GM19240 (cell line): ENCODE data around the gene SLC25A26.

Experiments
- DNase-seq: peaks from one replicate; pipeline ENCODE4 v3.0.0; 2011; ENCODE audit warnings: low spot score; ENCODE audit not compliant: insufficient read length

Gene SLC25A26

GRCh38 chr3:66394019-66394752 lies 173.4 kb downstream of the SLC25A26 start:
- peak; percentile 71 for DNase-seq

- DNase-seq: no peak
These were observed 174.0 kb downstream of the SLC25A26 start for GRCh38 chr3:66394753-66395249.

- DNase-seq: no peak
These were observed 174.8 kb downstream of the SLC25A26 start for GRCh38 chr3:66395635-66396034.

DNA sequence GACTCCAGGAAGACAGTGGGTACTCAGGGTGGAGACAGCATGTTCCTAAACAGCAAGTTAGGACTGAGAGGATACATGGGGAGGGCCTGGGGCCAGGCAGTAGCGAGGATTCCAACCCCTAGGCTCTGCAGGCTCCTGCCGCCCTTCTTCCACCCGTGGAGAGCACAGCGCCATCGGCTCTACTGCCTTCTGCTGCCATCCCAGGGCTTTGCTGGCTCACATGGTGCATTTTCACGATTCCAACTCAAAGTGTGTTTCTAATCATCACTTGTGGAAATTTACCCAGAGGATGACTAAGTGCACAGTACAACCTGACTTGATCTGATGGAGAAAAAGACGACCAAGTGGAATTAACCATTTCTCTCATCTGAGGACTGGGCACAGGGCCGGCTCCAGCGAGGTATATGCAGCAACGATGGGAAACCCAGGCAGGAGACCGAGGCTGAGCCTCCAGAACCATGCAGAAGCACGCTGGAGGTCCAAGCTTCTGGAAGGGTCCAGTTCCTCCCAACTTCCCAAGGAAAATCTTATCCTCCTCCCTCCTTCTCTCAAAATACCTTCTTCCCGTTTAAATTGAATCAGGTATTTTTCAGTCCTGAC lies 175.5 kb downstream of the SLC25A26 start:
- no peak for DNase-seq

- DNase-seq: no peak
These were observed 176.1 kb downstream of the SLC25A26 start for GRCh38 chr3:66396888-66397287.

DNA sequence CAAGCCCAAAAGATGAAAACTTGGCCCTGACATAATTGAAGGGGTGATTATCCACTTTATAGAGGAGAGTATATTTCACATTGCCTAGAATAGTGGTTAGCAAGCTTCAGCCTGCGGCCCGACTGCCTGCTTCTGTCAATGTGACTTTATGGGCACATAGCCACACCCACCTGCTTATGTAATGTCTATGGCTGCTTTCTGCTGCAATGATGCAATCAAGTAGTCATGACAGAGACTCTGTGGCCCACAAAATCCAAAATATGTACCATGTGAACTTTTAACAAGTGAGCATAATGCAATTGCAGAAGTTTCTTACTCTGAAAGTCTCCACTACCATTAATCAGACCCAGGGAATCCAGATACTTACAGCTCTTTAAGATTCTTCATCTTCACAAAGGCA lies 176.9 kb downstream of the SLC25A26 start:
- no peak for DNase-seq

DNA sequence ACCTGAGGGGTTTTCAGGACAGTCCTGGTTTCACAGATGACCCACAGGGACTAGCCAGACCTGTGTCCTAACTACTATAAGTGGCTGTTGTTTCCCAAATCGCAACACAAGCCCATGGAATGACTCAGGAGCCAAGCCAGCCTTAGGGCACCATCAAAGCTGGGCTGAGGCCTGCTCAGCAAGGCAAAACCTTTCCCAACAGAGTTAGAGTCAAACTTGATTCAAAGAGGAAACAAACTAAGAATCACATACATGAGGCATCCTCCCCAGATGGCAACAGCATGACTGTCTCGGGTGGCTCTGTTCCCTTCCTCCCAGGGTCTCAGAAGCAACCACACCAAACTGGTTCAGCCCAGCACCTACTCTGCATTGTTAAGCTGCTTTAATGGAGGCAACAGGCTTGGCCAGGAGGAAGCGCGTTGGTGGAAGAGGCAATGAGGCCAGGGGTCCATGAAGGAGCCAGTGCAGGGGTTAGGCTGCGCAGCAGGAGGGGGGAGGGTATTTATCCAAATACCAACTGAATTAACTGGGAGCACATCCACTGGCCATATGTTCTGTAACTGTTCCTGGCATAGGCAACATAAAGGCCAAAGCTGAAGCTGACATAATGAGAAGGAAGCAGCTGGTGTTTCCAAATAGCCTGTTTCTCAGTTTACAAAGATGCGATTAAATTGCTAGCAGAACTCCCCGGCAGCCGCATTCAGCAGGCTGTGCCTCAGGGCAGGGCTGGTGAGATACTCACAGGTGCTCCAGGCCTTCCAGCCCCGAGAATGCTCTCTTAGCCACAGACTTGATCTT lies 177.6 kb downstream of the SLC25A26 start:
- DNase-seq: no peak

- DNase-seq: no peak
These were observed 178.9 kb downstream of the SLC25A26 start for GRCh38 chr3:66399529-66400232.

- no peak for DNase-seq
These were observed 179.8 kb downstream of the SLC25A26 start for GRCh38 chr3:66400411-66401156.

DNA sequence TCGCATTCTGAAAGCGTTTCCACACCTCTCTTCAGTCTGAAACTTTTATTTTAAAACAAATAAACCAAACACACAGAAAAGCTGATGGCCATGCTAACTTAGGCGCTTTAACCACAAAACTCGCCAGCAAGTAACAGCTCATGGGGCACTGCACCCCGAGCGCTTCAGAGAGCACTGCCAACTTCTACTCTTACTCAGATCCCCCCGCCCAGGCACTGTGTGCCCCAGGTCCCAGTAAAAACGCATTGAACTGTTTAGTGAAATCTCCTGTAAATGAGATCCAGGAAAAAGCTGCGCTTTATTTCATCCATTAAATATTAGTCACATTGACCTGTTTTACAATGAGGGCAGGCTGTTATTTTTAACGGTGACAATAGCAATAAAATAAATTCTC lies 180.4 kb downstream of the SLC25A26 start:
- no peak for DNase-seq

DNA sequence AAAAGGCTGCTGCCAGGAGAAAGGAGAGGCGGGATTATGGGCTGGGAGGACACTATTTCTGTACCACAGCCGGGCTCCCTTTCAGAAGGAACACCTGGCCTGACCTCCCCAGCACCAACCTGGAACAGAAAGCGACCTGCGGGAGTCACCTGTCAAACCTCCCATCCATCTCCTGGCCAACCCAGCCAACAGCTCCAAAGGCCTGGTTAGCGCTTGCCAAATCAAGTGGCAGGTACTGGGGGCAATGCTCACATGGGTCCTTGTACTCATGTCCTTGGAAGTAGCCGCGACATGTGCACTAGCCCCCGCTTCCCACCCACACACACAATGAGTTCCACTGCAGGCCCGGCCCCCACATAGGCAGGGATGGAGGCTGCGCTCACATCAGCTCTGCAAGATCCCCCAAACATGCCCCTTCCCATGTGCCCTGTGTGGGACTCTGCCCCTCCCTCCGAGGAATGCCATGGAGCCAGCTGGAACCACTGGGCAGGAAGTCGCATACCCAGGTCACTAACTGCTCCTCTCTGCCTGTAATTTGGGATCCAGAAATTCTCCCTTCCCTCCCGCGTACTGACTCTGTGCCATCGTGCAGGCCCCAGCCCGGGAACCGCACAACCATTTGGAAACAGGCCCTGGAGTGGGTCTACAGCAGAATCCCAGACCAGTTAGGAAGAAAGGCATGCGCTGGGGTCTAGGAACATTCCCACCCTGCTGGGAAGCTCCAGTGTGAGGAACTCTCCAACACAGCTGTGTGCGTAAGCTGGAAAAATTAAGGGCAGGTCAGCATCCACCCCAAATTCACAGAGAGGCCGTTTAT lies 181.1 kb downstream of the SLC25A26 start:
- no peak for DNase-seq

DNA sequence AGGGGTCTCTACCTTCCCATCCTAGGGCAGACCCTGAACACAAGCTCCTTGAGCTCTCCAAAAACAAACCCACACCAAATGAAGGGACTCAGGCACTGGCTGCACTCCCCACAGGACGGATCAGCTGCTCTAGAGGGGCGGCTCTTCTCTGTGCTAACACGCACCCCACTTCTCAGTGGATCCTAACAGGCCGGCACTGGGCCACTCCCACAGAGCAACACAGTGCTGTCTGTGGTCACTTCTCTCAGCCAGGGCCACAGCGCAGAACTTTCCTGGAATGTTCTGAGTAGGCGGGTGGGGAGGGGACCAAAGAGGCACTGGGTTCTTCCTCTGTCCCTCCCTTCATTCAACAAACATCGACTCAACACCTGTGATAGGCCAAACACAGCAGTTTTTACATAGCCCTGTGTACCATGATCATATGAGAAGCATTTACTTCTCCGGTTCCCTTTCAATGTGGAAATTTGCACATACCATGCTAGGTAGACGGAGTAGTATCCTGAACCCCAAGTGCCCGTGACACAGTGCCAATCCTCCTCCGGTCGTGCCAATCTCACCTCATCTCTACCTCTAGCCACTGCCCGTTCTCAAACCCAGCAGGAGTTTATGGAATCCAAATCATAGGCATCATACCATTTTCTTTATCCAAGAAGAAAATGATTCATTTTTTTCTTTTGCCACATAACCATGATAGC lies 181.9 kb downstream of the SLC25A26 start:
- DNase-seq: no peak

- DNase-seq: no peak
These were observed 182.7 kb downstream of the SLC25A26 start for GRCh38 chr3:66403323-66403990.

GRCh38 chr3:66404197-66404596 lies 183.4 kb downstream of the SLC25A26 start:
- DNase-seq: no peak

DNA sequence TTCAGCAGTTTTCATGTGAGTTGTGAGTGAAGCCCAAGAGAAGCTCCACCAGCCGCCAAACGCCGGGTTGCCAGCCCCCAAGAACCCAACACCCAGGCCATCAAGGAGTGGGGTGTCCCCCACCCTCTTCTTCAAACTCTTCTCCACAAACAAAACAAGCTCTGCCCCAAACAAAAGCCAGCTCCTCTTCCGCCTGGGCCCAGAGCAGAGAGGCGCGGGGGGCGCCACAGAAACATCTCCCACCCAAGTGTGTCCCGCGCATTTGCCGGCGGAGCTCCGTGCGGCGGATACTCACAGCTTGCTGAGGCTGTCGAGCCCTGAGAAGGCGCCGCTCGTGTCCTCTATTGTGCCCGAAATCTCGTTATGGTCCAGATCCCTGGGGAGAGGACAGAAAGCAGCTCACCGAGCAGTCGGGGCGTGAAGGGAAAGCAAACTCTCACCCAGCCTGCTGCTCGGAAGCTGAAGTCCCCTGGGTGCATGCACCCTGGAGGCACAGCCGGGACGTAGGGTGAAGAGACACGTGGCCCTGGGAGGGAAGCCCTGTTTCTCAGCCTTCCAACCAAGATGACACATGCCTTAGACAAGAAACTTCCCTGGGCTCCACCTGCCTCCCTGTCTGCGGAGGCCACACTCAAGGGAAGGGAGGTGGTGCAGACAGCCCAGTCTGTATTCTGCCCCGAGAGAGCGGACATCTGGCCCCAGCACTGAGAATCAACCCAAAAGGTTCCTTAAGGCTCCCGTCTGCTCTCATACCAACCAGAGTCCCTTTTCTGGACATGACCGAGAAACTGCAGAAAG lies 184.3 kb downstream of the SLC25A26 start:
- no peak for DNase-seq

GRCh38 chr3:66405701-66406091 lies 184.9 kb downstream of the SLC25A26 start:
- DNase-seq: no peak

GRCh38 chr3:66406163-66406562 lies 185.4 kb downstream of the SLC25A26 start:
- no peak for DNase-seq
